ENCODE measurements around the gene CDX2. TPM values are rescaled to one million over a fixed set of nuclear protein-coding genes. Genes with fewer than 3 reads are reported as not detected.

The CDX2 gene
- total and polyA plus RNA-seq, 10 of the 15 experiments (the other 5 are each of a cell fraction or from before 2014, with no cell fraction given), result 0.15 TPM; not detected in 9

DNA sequence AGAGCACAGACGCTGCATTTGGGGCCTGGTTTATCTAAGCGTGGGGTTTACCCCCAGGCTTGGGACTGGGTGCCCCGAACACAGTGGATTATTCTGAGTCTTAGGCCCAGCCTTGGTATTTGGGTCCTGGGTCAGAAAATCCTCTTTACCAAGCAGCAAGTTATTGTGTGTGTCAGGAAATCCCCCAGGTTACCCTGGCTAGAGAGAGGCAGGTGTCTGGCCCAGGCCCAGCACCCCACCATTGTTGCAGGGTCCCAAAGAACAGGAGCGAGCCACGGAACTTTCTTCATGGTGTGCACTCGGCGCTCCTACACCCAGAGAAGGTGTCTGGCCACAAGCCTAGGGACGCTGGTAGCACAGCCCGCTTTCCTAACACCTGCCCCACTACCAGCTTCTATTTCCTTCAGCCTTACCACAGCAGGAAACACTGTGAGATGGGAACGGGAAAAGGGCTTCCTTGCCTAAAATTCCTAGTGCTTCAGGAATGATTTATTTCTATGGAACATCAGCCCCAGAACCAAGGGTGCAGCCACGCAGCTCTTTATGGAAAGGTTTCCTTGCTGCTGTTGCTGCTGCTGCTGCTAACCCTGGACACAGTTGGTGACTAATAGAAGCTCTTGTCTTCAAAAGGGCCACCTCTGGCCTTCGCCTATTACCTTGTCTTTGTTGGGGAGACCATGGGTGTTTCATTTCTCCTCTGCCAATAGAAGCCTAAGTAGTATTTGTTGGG, 7.4 kb upstream of the CDX2 start:
- ChIA-PET RAD21 (ENCODE audit: unreplicated experiment) (interaction anchor here (1.3 kb wide), 1 partner anchor 8 kb away, joined by 3 read pairs; no protein-coding TSS in a partner anchor), SMC1A (ENCODE audit: uncharacterized antibody, unreplicated experiment) (interaction anchor here (0.9 kb wide), 1 partner anchor 268 kb away, joined by 3 read pairs; no protein-coding TSS in a partner anchor), POLR2A (interaction anchor here (0.9 kb wide), 1 partner anchor 146 kb away, joined by 4 read pairs; no protein-coding TSS in a partner anchor), CTCF (interaction anchor here (0.8 to 1.3 kb wide), 3 partner anchors 8 to 148 kb away, joined by 3 to 7 read pairs (median 5); no protein-coding TSS in a partner anchor)
- BruUV-seq (replicated peaks), result no TSS peak
- no peak for DNase-seq (ENCODE audit: low read depth, low spot score)
- no peak overlapping the region for H3K4me2 ChIP-seq (ENCODE audit: control insufficient read depth, insufficient read depth)
- no peaks in the 10 kb centered on the region for H4K20me1 ChIP-seq (ENCODE audit: control insufficient read depth, insufficient read depth)
- no peaks in the 10 kb centered on the region for H3K4me1 ChIP-seq (ENCODE audit: control insufficient read depth, insufficient read depth, low read length)
- in situ Hi-C loops (cut with MboI) (no loop called here), intact Hi-C loops (cut with micrococcal nuclease; ENCODE audit: unreplicated experiment) (no loop called here)
- H3K27me3 ChIP-seq (replicated peaks in 1 of 2; ENCODE audit: control insufficient read depth in 2 of 2, insufficient read depth in 2 of 2, low read length in 1 of 2), result peaks cover 27 to 45% of the 10 kb centered on the region in 2 experiments
- no peak for FAIRE-seq
- no peak overlapping the region for H3K27ac ChIP-seq (ENCODE audit: control insufficient read depth, insufficient read depth)
- H3K9ac ChIP-seq (ENCODE audit: control insufficient read depth, insufficient read depth, low read length), result no peak overlapping the region
- H3K79me2 ChIP-seq (ENCODE audit: control insufficient read depth, insufficient read depth, low read length), result no peaks in the 10 kb centered on the region
- H3K9me3 ChIP-seq (replicated peaks; ENCODE audit: control insufficient read depth, insufficient read depth, low read length), result no peaks in the 10 kb centered on the region
- H2AFZ ChIP-seq (ENCODE audit: control insufficient read depth, low read depth, low read length), result no peak overlapping the region
- no peaks in the 10 kb centered on the region for H3K36me3 ChIP-seq (ENCODE audit: control insufficient read depth in 2 of 2, insufficient read depth in 2 of 2, low read length in 1 of 2)
- H3K4me3 ChIP-seq, result no peak overlapping the region
- ATAC-seq, result no peak
- TF ChIP-seq, protein P1, sequence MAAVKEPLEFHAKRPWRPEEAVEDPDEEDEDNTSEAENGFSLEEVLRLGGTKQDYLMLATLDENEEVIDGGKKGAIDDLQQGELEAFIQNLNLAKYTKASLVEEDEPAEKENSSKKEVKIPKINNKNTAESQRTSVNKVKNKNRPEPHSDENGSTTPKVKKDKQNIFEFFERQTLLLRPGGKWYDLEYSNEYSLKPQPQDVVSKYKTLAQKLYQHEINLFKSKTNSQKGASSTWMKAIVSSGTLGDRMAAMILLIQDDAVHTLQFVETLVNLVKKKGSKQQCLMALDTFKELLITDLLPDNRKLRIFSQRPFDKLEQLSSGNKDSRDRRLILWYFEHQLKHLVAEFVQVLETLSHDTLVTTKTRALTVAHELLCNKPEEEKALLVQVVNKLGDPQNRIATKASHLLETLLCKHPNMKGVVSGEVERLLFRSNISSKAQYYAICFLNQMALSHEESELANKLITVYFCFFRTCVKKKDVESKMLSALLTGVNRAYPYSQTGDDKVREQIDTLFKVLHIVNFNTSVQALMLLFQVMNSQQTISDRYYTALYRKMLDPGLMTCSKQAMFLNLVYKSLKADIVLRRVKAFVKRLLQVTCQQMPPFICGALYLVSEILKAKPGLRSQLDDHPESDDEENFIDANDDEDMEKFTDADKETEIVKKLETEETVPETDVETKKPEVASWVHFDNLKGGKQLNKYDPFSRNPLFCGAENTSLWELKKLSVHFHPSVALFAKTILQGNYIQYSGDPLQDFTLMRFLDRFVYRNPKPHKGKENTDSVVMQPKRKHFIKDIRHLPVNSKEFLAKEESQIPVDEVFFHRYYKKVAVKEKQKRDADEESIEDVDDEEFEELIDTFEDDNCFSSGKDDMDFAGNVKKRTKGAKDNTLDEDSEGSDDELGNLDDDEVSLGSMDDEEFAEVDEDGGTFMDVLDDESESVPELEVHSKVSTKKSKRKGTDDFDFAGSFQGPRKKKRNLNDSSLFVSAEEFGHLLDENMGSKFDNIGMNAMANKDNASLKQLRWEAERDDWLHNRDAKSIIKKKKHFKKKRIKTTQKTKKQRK (IDR thresholded peaks at IDR 0.05; ENCODE audit: low read depth, low read length), result no peak
- TF ChIP-seq WRNIP1 (IDR thresholded peaks at IDR 0.05; ENCODE audit: borderline replicate concordance, low read depth, low read length) (no peak), CHD4 (IDR thresholded peaks at IDR 0.05) (no peak), GATAD2B (conservative IDR thresholded peaks at IDR 0.05; ENCODE audit: low read depth) (no peak), BHLHE40 (IDR thresholded peaks at IDR 0.05; ENCODE audit: borderline replicate concordance in 1 of 2, low read depth in 2 of 2, low read length in 1 of 2) (no peak), ZNF24 (IDR thresholded peaks at IDR 0.05) (no peak), ZNF622 (IDR thresholded peaks at IDR 0.05) (no peak), TCF12 (IDR thresholded peaks at IDR 0.05; ENCODE audit: low read depth, low read length) (no peak), ZNF217 (IDR thresholded peaks at IDR 0.05) (no peak)
- TF ChIP-seq, protein P2, sequence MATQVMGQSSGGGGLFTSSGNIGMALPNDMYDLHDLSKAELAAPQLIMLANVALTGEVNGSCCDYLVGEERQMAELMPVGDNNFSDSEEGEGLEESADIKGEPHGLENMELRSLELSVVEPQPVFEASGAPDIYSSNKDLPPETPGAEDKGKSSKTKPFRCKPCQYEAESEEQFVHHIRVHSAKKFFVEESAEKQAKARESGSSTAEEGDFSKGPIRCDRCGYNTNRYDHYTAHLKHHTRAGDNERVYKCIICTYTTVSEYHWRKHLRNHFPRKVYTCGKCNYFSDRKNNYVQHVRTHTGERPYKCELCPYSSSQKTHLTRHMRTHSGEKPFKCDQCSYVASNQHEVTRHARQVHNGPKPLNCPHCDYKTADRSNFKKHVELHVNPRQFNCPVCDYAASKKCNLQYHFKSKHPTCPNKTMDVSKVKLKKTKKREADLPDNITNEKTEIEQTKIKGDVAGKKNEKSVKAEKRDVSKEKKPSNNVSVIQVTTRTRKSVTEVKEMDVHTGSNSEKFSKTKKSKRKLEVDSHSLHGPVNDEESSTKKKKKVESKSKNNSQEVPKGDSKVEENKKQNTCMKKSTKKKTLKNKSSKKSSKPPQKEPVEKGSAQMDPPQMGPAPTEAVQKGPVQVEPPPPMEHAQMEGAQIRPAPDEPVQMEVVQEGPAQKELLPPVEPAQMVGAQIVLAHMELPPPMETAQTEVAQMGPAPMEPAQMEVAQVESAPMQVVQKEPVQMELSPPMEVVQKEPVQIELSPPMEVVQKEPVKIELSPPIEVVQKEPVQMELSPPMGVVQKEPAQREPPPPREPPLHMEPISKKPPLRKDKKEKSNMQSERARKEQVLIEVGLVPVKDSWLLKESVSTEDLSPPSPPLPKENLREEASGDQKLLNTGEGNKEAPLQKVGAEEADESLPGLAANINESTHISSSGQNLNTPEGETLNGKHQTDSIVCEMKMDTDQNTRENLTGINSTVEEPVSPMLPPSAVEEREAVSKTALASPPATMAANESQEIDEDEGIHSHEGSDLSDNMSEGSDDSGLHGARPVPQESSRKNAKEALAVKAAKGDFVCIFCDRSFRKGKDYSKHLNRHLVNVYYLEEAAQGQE (IDR thresholded peaks at IDR 0.05; ENCODE audit: low read depth, low read length), result no peak
- TF ChIP-seq, protein P3, sequence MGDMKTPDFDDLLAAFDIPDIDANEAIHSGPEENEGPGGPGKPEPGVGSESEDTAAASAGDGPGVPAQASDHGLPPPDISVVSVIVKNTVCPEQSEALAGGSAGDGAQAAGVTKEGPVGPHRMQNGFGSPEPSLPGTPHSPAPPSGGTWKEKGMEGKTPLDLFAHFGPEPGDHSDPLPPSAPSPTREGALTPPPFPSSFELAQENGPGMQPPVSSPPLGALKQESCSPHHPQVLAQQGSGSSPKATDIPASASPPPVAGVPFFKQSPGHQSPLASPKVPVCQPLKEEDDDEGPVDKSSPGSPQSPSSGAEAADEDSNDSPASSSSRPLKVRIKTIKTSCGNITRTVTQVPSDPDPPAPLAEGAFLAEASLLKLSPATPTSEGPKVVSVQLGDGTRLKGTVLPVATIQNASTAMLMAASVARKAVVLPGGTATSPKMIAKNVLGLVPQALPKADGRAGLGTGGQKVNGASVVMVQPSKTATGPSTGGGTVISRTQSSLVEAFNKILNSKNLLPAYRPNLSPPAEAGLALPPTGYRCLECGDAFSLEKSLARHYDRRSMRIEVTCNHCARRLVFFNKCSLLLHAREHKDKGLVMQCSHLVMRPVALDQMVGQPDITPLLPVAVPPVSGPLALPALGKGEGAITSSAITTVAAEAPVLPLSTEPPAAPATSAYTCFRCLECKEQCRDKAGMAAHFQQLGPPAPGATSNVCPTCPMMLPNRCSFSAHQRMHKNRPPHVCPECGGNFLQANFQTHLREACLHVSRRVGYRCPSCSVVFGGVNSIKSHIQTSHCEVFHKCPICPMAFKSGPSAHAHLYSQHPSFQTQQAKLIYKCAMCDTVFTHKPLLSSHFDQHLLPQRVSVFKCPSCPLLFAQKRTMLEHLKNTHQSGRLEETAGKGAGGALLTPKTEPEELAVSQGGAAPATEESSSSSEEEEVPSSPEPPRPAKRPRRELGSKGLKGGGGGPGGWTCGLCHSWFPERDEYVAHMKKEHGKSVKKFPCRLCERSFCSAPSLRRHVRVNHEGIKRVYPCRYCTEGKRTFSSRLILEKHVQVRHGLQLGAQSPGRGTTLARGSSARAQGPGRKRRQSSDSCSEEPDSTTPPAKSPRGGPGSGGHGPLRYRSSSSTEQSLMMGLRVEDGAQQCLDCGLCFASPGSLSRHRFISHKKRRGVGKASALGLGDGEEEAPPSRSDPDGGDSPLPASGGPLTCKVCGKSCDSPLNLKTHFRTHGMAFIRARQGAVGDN (IDR thresholded peaks at IDR 0.05), result no peak
- WGBS (ENCODE audit: insufficient coverage, insufficient replicate concordance, low lambda C conversion rate, missing lambda C conversion rate), result 35% methylated on average over 12 of the region's 12 CpGs

All from GM12878 (cell line).